ENCODE data around the gene KHDRBS1.
"Not testable (repeated sequence)": the region's sequence is repeated elsewhere in the genome, so short reads cannot be mapped to it uniquely, and the experiment has no call there.

KHDRBS1 gene

GRCh38 chr1:32014199-32014947 lies 705 bp downstream of the KHDRBS1 start:
- H3K4me2 ChIP-seq, result peak overlapping the region; percentile 98
- peak overlapping the region; percentile 47 for H2AFZ ChIP-seq (ENCODE audit: low read depth)
- H3K36me3 ChIP-seq (ENCODE audit: insufficient read depth), result no peaks in the 10 kb centered on the region
- H3K27ac ChIP-seq, result peak overlapping the region; percentile 81
- H3K79me2 ChIP-seq (ENCODE audit: insufficient read depth, low read depth), result peaks cover 57% of the 10 kb centered on the region
- peaks cover 62% of the 10 kb centered on the region for H3K4me1 ChIP-seq (ENCODE audit: low read depth, poor library complexity, severe bottlenecking)
- H3K9ac ChIP-seq, result peak overlapping the region; percentile 83
- peak overlapping the region; percentile 75 for H3K4me3 ChIP-seq (IDR thresholded peaks at IDR 0.05; ENCODE audit: insufficient read depth, low read depth, low read length)
- TF ChIP-seq, protein P1, sequence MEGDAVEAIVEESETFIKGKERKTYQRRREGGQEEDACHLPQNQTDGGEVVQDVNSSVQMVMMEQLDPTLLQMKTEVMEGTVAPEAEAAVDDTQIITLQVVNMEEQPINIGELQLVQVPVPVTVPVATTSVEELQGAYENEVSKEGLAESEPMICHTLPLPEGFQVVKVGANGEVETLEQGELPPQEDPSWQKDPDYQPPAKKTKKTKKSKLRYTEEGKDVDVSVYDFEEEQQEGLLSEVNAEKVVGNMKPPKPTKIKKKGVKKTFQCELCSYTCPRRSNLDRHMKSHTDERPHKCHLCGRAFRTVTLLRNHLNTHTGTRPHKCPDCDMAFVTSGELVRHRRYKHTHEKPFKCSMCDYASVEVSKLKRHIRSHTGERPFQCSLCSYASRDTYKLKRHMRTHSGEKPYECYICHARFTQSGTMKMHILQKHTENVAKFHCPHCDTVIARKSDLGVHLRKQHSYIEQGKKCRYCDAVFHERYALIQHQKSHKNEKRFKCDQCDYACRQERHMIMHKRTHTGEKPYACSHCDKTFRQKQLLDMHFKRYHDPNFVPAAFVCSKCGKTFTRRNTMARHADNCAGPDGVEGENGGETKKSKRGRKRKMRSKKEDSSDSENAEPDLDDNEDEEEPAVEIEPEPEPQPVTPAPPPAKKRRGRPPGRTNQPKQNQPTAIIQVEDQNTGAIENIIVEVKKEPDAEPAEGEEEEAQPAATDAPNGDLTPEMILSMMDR (conservative IDR thresholded peaks at IDR 0.05; ENCODE audit: low read depth, low read length), result no peak
- peaks cover 16% of the 10 kb centered on the region for H4K20me1 ChIP-seq (ENCODE audit: insufficient read depth)
- no peaks in the 10 kb centered on the region for H3K27me3 ChIP-seq (ENCODE audit: insufficient read depth, low read depth)

DNA sequence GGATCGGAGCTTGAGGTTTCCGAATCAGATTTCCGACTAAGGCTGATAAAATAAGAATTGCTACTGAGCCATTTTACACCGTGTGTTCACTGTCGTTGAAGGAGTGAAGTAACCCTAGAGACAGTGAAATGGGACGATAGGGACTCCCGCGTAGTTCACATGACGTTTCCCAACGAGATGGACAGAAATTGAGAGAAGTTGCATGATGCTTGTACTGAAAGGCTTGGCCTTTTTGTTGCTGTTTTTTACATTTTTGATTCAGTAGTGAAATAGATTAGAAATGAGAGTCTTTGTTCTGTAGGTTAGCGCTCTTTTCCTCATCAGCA lies 1.2 kb downstream of the KHDRBS1 start:
- Histone ChIP-seq H2AFZ (ENCODE audit: low read depth) (0 out of 2 replicates have a peak overlapping the region, but pooled peaks have one; percentile 47), H3K9ac (peak overlapping the region; percentile 83; the same call in 1 of the 2 replicates), H3K27me3 (ENCODE audit: insufficient read depth, low read depth) (no peaks in the 10 kb centered on the region), H3K4me1 (ENCODE audit: low read depth, poor library complexity, severe bottlenecking) (peaks cover 64% of the 10 kb centered on the region), H3K36me3 (ENCODE audit: insufficient read depth) (no peaks in the 10 kb centered on the region), H3K79me2 (ENCODE audit: insufficient read depth, low read depth) (peaks cover 62% of the 10 kb centered on the region), H3K27ac (peak overlapping the region; percentile 81; the same call in 1 of the 2 replicates), H4K20me1 (ENCODE audit: insufficient read depth) (peaks cover 17% of the 10 kb centered on the region), H3K4me2 (peak overlapping the region; percentile 98), H3K4me3 (IDR thresholded peaks at IDR 0.05; ENCODE audit: insufficient read depth, low read depth, low read length) (peak overlapping the region; percentile 75)
- TF ChIP-seq, protein P1 (conservative IDR thresholded peaks at IDR 0.05; ENCODE audit: low read depth, low read length), result no peak

DNA sequence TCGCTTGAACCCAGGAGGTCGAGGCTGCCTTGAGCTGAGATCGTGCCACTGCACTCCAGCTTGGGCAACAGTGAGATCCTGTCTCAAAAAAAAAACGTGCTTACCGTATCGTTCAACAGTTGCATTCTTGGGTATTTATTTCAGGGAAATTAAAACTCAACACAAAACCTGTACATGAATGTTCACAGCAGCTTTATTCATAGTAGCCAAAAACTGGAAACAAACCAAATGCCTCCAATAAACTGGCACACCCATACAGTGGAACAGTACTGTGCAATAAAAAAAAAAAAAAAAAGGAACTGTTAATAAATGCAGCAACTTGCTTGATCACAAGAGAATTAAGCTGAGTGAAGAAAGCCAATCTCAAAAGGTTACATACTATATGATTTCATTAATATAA lies 6.7 kb downstream of the KHDRBS1 start:
- Histone ChIP-seq H4K20me1 (ENCODE audit: insufficient read depth) (peaks cover 27% of the 10 kb centered on the region), H3K4me3 (IDR thresholded peaks at IDR 0.05; ENCODE audit: insufficient read depth, low read depth, low read length) (no peak overlapping the region), H3K4me2 (no peak overlapping the region), H3K27me3 (ENCODE audit: insufficient read depth, low read depth) (no peaks in the 10 kb centered on the region), H2AFZ (ENCODE audit: low read depth) (no peak overlapping the region), H3K27ac (no peak overlapping the region), H3K79me2 (ENCODE audit: insufficient read depth, low read depth) (peaks cover 100% of the 10 kb centered on the region), H3K9ac (no peak overlapping the region), H3K4me1 (ENCODE audit: low read depth, poor library complexity, severe bottlenecking) (peaks cover 60% of the 10 kb centered on the region), H3K36me3 (ENCODE audit: insufficient read depth) (no peaks in the 10 kb centered on the region)
- TF ChIP-seq, protein P1 (conservative IDR thresholded peaks at IDR 0.05; ENCODE audit: low read depth, low read length), result no peak

GRCh38 chr1:32021574-32022018 lies 7.9 kb downstream of the KHDRBS1 start:
- H3K4me2 ChIP-seq; H3K27me3 ChIP-seq (ENCODE audit: insufficient read depth, low read depth); H2AFZ ChIP-seq (ENCODE audit: low read depth); H3K9ac ChIP-seq; H3K36me3 ChIP-seq (ENCODE audit: insufficient read depth); H3K4me3 ChIP-seq (IDR thresholded peaks at IDR 0.05; ENCODE audit: insufficient read depth, low read depth, low read length); H3K27ac ChIP-seq: not testable (repeated sequence)
- Histone ChIP-seq H3K4me1 (ENCODE audit: low read depth, poor library complexity, severe bottlenecking) (peaks cover 56% of the 10 kb centered on the region), H3K79me2 (ENCODE audit: insufficient read depth, low read depth) (peaks cover 97% of the 10 kb centered on the region), H4K20me1 (ENCODE audit: insufficient read depth) (peaks cover 28% of the 10 kb centered on the region; the same call in 1 of the 2 replicates)

- TF ChIP-seq, protein P1 (conservative IDR thresholded peaks at IDR 0.05; ENCODE audit: low read depth, low read length), result no peak
- Histone ChIP-seq H3K4me2 (no peak overlapping the region), H3K9ac (no peak overlapping the region), H3K79me2 (ENCODE audit: insufficient read depth, low read depth) (peaks cover 96% of the 10 kb centered on the region), H3K27me3 (ENCODE audit: insufficient read depth, low read depth) (no peaks in the 10 kb centered on the region), H2AFZ (ENCODE audit: low read depth) (no peak overlapping the region), H3K4me1 (ENCODE audit: low read depth, poor library complexity, severe bottlenecking) (peaks cover 41% of the 10 kb centered on the region), H4K20me1 (ENCODE audit: insufficient read depth) (peaks cover 29% of the 10 kb centered on the region; the same call in 1 of the 2 replicates), H3K36me3 (ENCODE audit: insufficient read depth) (no peaks in the 10 kb centered on the region), H3K27ac (no peak overlapping the region), H3K4me3 (IDR thresholded peaks at IDR 0.05; ENCODE audit: insufficient read depth, low read depth, low read length) (no peak overlapping the region)
Observed at GRCh38 chr1:32023351-32023750, 9.7 kb downstream of the KHDRBS1 start.
